ENCODE data around the gene ARHGAP5. TPM values are rescaled to one million over a fixed set of nuclear protein-coding genes. Genes with fewer than 3 reads are reported as not detected.

ARHGAP5 gene
- polyA plus RNA-seq, 6 donors from 2014 or later: 15.4 to 46.6 (median 39.4) TPM

- Mint-ChIP-seq H3K9me3 (peaks cover 0 to 4% (median 0%) of the 10 kb centered on the region in 7 donors), H3K27me3 (peaks cover 0 to 3% (median 0%) of the 10 kb centered on the region in 3 donors), H3K4me3 (peak overlapping the region; percentile 90 to 98 (median 96)), H3K36me3 (no peaks in the 10 kb centered on the region), H3K4me1 (peaks cover 34 to 42% (median 41%) of the 10 kb centered on the region in 3 donors), H3K27ac (peak overlapping the region; percentile 98 to 100 (median 100))
- no peak for DNase-seq
- ATAC-seq (ENCODE audit: low read depth in 2 of 2): no peak
Observed at GRCh38 chr14:32202491-32202997, 125.4 kb downstream of the ARHGAP5 start.

DNA sequence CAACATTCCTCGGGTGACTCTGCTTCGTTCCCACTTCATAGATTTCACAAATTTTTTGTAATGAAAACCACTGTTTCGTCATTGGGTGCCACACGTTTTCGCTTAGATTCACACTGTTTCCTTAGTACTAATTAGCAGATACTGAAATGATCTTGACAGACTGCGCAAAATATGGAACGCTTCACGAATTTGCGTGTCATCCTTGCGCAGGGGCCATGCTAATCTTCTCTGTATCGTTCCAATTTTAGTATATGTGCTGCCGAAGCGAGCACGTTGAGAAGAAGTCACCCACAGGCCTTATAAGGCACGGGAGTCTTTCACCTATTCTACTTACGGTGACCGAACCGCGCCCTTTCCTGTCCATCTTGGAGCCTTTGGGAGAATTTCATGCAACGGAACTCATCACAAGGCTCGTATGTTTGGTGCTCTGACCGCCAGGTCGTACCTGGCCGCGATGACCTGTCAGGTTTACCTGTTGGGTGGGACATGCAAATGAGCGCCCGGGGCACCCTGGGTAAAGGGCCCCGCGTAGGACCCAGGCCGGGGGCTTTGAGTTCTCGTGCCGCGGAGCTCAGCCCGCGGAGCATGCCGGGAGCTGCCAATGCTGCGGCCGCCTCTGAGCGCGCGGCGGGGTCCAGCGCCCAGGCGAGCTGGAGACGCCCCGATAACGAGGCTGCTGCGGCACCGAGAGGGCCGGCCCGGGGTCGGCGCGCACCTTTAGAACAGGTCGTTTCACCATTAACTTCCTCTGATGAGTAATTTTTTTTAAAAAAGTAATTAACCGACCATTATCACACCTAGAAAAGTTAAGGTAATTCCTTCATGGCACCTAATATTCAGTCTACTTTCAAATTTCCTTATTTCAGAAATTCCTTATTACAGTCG is 126.1 kb downstream of the ARHGAP5 start, which contains the start of gene RNU6-8:
TSS of gene RNU6-8 (minus strand) at position 272 of the 885 bp plus-strand sequence.
- H3K4me1 Mint-ChIP-seq: peaks cover 34 to 42% (median 41%) of the 10 kb centered on the region in 3 donors
- peaks cover 0 to 3% (median 3%) of the 10 kb centered on the region in 3 donors for H3K27me3 Mint-ChIP-seq
- DNase-seq (peak; percentile 93), ATAC-seq (ENCODE audit: low read depth in 2 of 2) (peak; percentile 75 to 78)
- peak within 1 kb of the TSS; percentile 98 to 100 (median 100) for H3K27ac Mint-ChIP-seq
- H3K36me3 Mint-ChIP-seq: no peaks in the 10 kb centered on the region
- H3K9me3 Mint-ChIP-seq: peaks cover 0 to 4% (median 0%) of the 10 kb centered on the region in 7 donors
- peak within 1 kb of the TSS; percentile 90 to 98 (median 96) for H3K4me3 Mint-ChIP-seq

GRCh38 chr14:32203928-32204357 is 126.8 kb downstream of the ARHGAP5 start:
- Mint-ChIP-seq H3K4me3 (peak overlapping the region; percentile 90 to 98 (median 96)), H3K9me3 (peaks cover 0 to 4% (median 0%) of the 10 kb centered on the region in 7 donors), H3K36me3 (no peaks in the 10 kb centered on the region), H3K27me3 (peaks cover 0 to 4% (median 3%) of the 10 kb centered on the region in 3 donors), H3K27ac (peak overlapping the region; percentile 96 to 100 (median 98)), H3K4me1 (peaks cover 34 to 42% (median 41%) of the 10 kb centered on the region in 3 donors)
- DNase-seq (peak; percentile 12), ATAC-seq (ENCODE audit: low read depth in 2 of 2) (no peak)

DNA sequence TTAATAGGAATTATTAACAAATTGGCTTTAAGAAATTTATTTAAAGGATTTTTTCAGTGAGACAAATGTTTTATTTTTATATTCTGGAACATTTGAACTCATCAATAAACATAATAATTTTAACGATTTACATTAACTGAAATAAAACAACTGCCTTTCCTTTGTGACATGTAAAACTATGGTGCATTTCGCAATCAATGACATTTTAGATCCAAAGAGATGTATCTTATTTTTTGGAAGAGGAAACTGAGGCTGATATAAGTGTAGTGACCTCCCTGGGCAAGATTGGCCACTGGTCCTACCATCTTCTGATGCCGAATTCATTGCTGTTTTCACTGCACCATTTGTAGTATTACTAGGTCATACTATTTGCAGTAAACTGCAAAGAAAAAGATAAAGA is 128.4 kb downstream of the ARHGAP5 start:
- no peak overlapping the region for H3K27ac Mint-ChIP-seq

GRCh38 chr14:32205984-32206383 is 128.9 kb downstream of the ARHGAP5 start:
- H3K27me3 Mint-ChIP-seq: peaks cover 3 to 8% (median 4%) of the 10 kb centered on the region in 3 donors
- no peaks in the 10 kb centered on the region for H3K36me3 Mint-ChIP-seq
- H3K4me3 Mint-ChIP-seq: peak overlapping the region in 1 of 8 donors; percentile 72
- DNase-seq (no peak), ATAC-seq (ENCODE audit: low read depth in 2 of 2) (no peak)
- H3K4me1 Mint-ChIP-seq: peaks cover 26 to 30% (median 30%) of the 10 kb centered on the region in 3 donors
- H3K27ac Mint-ChIP-seq: no peak overlapping the region
- H3K9me3 Mint-ChIP-seq: peaks cover 0 to 4% (median 0%) of the 10 kb centered on the region in 7 donors

More for the DNA sequence above, 128.4 kb downstream of the ARHGAP5 start:
- Mint-ChIP-seq H3K36me3 (no peaks in the 10 kb centered on the region), H3K4me1 (peaks cover 30 to 35% (median 33%) of the 10 kb centered on the region in 3 donors), H3K9me3 (peaks cover 0 to 4% (median 0%) of the 10 kb centered on the region in 7 donors), H3K4me3 (peak overlapping the region in 1 of 8 donors; percentile 72), H3K27me3 (peaks cover 3 to 8% (median 4%) of the 10 kb centered on the region in 3 donors)
- ATAC-seq (ENCODE audit: low read depth in 2 of 2) (no peak), DNase-seq (no peak)

- peaks cover 24 to 28% (median 26%) of the 10 kb centered on the region in 3 donors for H3K4me1 Mint-ChIP-seq
- H3K9me3 Mint-ChIP-seq: peaks cover 0 to 4% (median 0%) of the 10 kb centered on the region in 7 donors
- H3K4me3 Mint-ChIP-seq: peak overlapping the region in 2 of 8 donors; percentile 0 to 72
- H3K27ac Mint-ChIP-seq: peak overlapping the region in 1 of 6 donors; percentile 23
- DNase-seq: no peak
- H3K36me3 Mint-ChIP-seq: no peaks in the 10 kb centered on the region
- H3K27me3 Mint-ChIP-seq: peaks cover 3 to 8% (median 4%) of the 10 kb centered on the region in 3 donors
- no peak for ATAC-seq (ENCODE audit: low read depth in 2 of 2)
Observed at GRCh38 chr14:32206552-32206951, 129.4 kb downstream of the ARHGAP5 start.

DNA sequence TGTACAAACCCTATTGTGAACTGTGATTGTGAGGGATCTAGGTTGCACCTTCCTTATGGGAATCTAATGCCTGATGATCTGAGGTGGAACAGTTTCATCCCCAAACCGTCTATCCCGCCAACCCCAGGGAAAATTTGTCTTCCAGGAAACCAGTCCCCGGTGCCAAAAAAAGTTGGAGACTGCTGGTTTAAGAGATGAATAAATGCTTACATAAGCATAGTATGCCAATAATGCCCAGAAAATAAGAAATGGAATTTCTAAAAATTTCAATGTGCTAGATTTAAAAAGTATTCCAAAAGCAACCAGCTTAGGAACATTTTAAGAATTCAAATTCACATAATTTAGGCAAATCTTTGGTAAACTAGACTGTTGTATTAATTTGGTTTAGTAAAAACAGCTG is 131.4 kb downstream of the ARHGAP5 start:
- Mint-ChIP-seq H3K4me1 (peaks cover 9 to 11% (median 11%) of the 10 kb centered on the region in 3 donors), H3K36me3 (no peaks in the 10 kb centered on the region), H3K9me3 (no peaks in the 10 kb centered on the region), H3K27ac (no peak overlapping the region), H3K27me3 (peaks cover 0 to 8% (median 4%) of the 10 kb centered on the region in 3 donors), H3K4me3 (no peak overlapping the region)
- ATAC-seq (ENCODE audit: low read depth in 2 of 2) (no peak), DNase-seq (no peak)

Other genes starting within 250 kb of the ARHGAP5 start
- gene RNU6-7, start 124.7 kb downstream of the ARHGAP5 start, polyA plus RNA-seq (ENCODE audit: low read depth in 6 of 6): not detected
- gene RNU6-8, start 126.0 kb downstream of the ARHGAP5 start, polyA plus RNA-seq (ENCODE audit: low read depth in 6 of 6): not detected

Measured in naive B cell (primary cell).